Coronary artery (tissue), 2 donors: ENCODE results near the gene TPST1.
"Not testable (repeated sequence)": the region's sequence is repeated elsewhere in the genome, so short reads cannot be mapped to it uniquely, and the experiment has no call there.

Experiments
- DNase-seq: peaks from one replicate; pipeline ENCODE4 v3.0.0-alpha.2; 2017; ENCODE audit warnings: low spot score
- H3K27ac ChIP-seq, 2 donors: fragments of 200-600 bp; sonication (generic); one replicate each; pipeline ENCODE4 v1.5.1; 2016 to 2019
- H3K4me3 ChIP-seq: fragments of 200-600 bp; sonication (generic); 2 replicates; pipeline ENCODE4 v1.5.1; 2016; ENCODE audit warnings: mild to moderate bottlenecking, moderate library complexity
- TF ChIP-seq, protein P1 (sequence below): fragments of 200-600 bp; sonication (generic); IDR thresholded peaks from one replicate; pipeline ENCODE4 v1.5.1; 2019; ENCODE audit warnings: antibody characterized with exemption

TPST1 gene

DNA sequence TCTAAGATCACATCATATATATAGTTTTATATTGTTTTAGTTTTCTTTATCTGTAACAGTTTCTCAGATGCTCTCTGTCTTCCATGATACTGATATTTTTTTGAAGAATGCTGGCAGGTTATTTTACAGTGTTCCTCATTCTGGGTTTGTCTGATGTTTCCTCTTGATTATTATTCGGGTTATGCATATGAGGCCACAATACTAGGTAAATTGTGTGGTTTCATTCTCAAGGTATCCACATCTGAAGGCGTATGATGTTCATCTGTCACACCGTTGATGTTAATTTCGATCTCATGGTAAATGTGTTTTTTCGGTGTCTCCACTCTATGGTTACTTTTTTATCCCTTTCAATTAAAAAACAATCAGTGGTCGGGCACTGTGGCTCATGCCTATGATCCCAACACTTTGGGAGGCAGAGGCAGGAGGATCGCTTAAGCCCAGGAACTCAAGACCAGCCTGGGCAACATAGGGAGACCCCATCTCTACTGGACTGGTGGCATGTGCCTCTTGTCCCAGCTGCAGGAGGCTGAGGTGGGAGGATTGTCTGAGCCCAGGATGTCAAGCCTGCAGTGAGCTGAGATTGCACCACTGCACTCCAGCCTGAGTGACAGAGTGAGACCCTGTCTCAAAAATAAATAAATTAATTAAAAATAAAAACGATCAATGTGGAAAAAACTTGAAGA is 108.9 kb downstream of the TPST1 start:
- TF ChIP-seq, protein P1, sequence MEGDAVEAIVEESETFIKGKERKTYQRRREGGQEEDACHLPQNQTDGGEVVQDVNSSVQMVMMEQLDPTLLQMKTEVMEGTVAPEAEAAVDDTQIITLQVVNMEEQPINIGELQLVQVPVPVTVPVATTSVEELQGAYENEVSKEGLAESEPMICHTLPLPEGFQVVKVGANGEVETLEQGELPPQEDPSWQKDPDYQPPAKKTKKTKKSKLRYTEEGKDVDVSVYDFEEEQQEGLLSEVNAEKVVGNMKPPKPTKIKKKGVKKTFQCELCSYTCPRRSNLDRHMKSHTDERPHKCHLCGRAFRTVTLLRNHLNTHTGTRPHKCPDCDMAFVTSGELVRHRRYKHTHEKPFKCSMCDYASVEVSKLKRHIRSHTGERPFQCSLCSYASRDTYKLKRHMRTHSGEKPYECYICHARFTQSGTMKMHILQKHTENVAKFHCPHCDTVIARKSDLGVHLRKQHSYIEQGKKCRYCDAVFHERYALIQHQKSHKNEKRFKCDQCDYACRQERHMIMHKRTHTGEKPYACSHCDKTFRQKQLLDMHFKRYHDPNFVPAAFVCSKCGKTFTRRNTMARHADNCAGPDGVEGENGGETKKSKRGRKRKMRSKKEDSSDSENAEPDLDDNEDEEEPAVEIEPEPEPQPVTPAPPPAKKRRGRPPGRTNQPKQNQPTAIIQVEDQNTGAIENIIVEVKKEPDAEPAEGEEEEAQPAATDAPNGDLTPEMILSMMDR, result no peak
- Histone ChIP-seq H3K4me3 (no peak overlapping the region), H3K27ac (no peak overlapping the region)
- no peak for DNase-seq

GRCh38 chr7:66315192-66315591 is 110.1 kb downstream of the TPST1 start:
- Histone ChIP-seq H3K27ac (no peak overlapping the region), H3K4me3 (no peak overlapping the region)
- DNase-seq, result no peak
- TF ChIP-seq, protein P1, result no peak

DNA sequence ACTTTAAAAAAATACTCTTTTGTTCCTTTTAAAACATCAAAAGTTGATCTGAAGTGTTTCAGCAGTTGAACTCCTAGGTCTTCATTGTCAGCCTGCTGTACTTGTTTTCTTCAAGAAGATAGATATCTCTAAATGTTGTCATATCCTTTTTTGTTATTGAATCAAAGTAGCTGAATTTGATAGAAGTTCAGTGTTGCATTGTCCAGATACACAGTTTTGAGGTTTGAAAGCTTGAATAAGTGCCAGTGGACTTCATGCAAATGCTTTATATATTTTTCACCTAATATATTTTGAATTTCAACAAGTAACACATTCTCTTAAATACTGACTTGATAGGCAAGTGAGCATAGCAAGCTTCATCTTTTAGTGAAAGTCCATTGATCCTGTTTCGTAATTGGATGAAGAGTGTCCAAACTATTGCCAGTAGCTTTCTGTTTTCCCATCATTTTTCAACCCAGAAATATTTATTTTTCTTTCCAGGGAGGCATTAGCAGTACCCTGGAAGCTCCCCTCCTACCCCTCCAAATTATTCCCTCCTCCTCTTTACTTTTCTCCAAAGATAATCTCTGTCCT is 114.4 kb downstream of the TPST1 start:
- Histone ChIP-seq H3K27ac (no peak overlapping the region), H3K4me3 (no peak overlapping the region)
- no peak for DNase-seq
- TF ChIP-seq, protein P1, result no peak

GRCh38 chr7:66321283-66321682 is 116.1 kb downstream of the TPST1 start:
- TF ChIP-seq, protein P1, result no peak
- DNase-seq, result no peak
- H3K4me3 ChIP-seq, result no peak overlapping the region
- H3K27ac ChIP-seq, result no peak overlapping the region

- Histone ChIP-seq H3K4me3 (no peak overlapping the region), H3K27ac (no peak overlapping the region)
- TF ChIP-seq, protein P1, result no peak
- no peak for DNase-seq
Observed at GRCh38 chr7:66323114-66323796, 118.1 kb downstream of the TPST1 start.

GRCh38 chr7:66324985-66325384 is 119.9 kb downstream of the TPST1 start:
- not testable (repeated sequence) for H3K27ac ChIP-seq, H3K4me3 ChIP-seq, DNase-seq

DNA sequence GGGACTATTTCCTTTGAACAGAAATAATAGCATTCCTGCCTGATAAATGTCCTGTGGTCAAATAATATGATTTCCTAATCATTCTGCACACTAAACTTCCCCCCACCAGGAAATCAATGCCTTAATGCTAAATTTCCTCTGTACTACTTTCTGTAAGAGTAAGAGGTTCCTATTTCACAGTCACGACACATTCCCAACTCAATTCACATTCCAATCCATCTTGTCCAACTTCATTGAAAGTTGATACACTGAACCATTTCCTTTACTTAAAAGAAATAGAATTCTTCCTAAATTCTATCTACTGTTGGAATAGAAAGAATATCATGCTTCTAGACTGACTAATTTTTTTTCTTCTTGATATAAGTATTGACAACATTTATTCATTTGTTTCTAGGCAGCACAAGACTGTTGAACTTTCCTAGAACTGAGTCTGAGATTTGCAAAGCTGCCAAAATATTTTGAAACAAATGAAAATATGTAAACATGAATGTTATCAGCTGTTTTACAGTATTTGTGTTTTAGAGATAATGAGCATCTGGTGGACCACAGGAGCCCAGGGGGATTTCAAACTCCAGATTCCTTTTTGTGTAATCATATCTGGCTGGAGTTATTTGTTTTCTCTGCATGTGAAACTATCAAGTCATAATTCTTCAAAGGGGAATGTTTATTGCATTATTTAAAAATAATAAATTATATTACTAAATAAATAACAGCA is 121.5 kb downstream of the TPST1 start:
- Histone ChIP-seq H3K27ac (no peak overlapping the region), H3K4me3 (no peak overlapping the region)
- no peak for DNase-seq
- TF ChIP-seq, protein P1, result no peak
